Sigmoid colon (tissue), 7 donors: ENCODE measurements around the gene TCP11. TPM values are rescaled to one million over a fixed set of nuclear protein-coding genes. Genes with fewer than 3 reads are reported as not detected.
A peak's percentile ranks its signal among the peaks of the same experiment; 100 is the strongest.

Experiments
- DNase-seq: peaks from one replicate; pipeline ENCODE4 v3.0.0-alpha.2; 2019
- H3K27ac ChIP-seq, 4 donors: fragments of 200-600 bp; sonication (generic); one replicate each; pipeline ENCODE4 v1.5.1; 2016 to 2019; ENCODE audit warnings: mild to moderate bottlenecking in 1 of 4
- H3K27me3 ChIP-seq, 3 donors: fragments of 200-600 bp; sonication (generic); one replicate each; pipeline ENCODE4 v1.5.1; 2019; ENCODE audit warnings: mild to moderate bottlenecking in 1 of 3
- H3K36me3 ChIP-seq, 4 donors: fragments of 200-600 bp; sonication (generic); one replicate each; pipeline ENCODE4 v1.5.1; 2016 to 2019
- H3K4me1 ChIP-seq, 4 donors: fragments of 200-600 bp; sonication (generic); one replicate each; pipeline ENCODE4 v1.5.1; 2017 to 2019
- H3K4me3 ChIP-seq, 4 donors: fragments of 200-600 bp; sonication (generic); one replicate each; pipeline ENCODE4 v1.5.1; 2017 to 2019; ENCODE audit warnings: mild to moderate bottlenecking in 2 of 4, moderate library complexity in 1 of 4
- H3K9me3 ChIP-seq, 4 donors: fragments of 200-600 bp in 3 of 4; sonication (generic) in 3 of 4; one replicate each; pipeline versions ENCODE4 v1.5.1 to v1.6.1; 2013 to 2019
- CTCF ChIP-seq, 4 experiments: fragments of 450-650 bp in 3 of 4; fragments of 200-600 bp in 1 of 4; IDR thresholded peaks; one replicate each; pipeline ENCODE4 v1.5.1; 2016 to 2019; ENCODE audit warnings: antibody characterized with exemption in 4 of 4, mild to moderate bottlenecking in 3 of 4, moderate library complexity in 2 of 4
- EP300 ChIP-seq, 4 donors: sonication (generic); formaldehyde crosslinking; IDR thresholded peaks; one replicate each; pipeline ENCODE4 v1.6.1; 2017; ENCODE audit warnings: antibody characterized with exemption in 4 of 4
- POLR2A ChIP-seq, 2 donors: fragments of 450-650 bp; IDR thresholded peaks; one replicate each; pipeline ENCODE4 v1.6.1; 2016; ENCODE audit warnings: antibody characterized with exemption in 2 of 2, mild to moderate bottlenecking in 2 of 2, moderate library complexity in 2 of 2
- POLR2AphosphoS5 ChIP-seq, 4 donors: sonication (generic); formaldehyde crosslinking; IDR thresholded peaks; one replicate each; pipeline ENCODE4 v1.6.1; 2017; ENCODE audit warnings: antibody characterized with exemption in 4 of 4
- WGBS, 2 donors: extraction: QIAGEN DNeasy Blood & Tissue Kit; methylation state at CpG; one replicate each; pipeline ENCODE4 v1.1.7; 2013; 5-methylcytosine and 5-hydroxymethylcytosine counted together
- intact Hi-C: fragments of 100-400 bp; cut with DNase I; formaldehyde crosslinking; loops from one replicate; pipeline ENCODE4 v1.15.1; 2023
- polyA plus RNA-seq, 3 donors: library from polyadenylated mRNA; stranded (reverse); fragments of 200-250 nt; gene quantifications; one replicate each; pipeline ENCODE4 v1.2.3, GENCODE V29; 2013
- total RNA-seq, 4 donors: library from RNA; depleted of rRNA; stranded (reverse); fragments of >200 nt; gene quantifications; one replicate each; pipeline ENCODE4 v1.1.0, GENCODE V29; 2016
- donor health status: healthy with polysubstance abuse.
- donor health status: Bipolar disorder and iron deficiency.
- donor health status: healthy.

Gene TCP11
- total and polyA plus RNA-seq, 7 donors: 0.66 TPM; not detected in 6

GRCh38 chr6:35076997-35077712 lies 64.0 kb downstream of the TCP11 start:
- intact Hi-C loops: no loop called here
- TF ChIP-seq POLR2A (IDR thresholded peaks at IDR 0.05): no peak
- TF ChIP-seq EP300 (IDR thresholded peaks at IDR 0.05): no peak
- no peak for TF ChIP-seq POLR2AphosphoS5 (IDR thresholded peaks at IDR 0.05)
- TF ChIP-seq CTCF (IDR thresholded peaks at IDR 0.05): no peak
- Histone ChIP-seq H3K4me3 (no peak overlapping the region), H3K9me3 (no peaks in the 10 kb centered on the region), H3K36me3 (peaks cover 27 to 94% (median 63%) of the 10 kb centered on the region in 4 donors), H3K27ac (no peak overlapping the region), H3K27me3 (no peaks in the 10 kb centered on the region), H3K4me1 (peaks cover 0 to 24% (median 16%) of the 10 kb centered on the region in 4 donors)
- 91 to 92% methylated on average over 17 of the region's 17 CpGs for WGBS, 2 donors
- peak; percentile 35 for DNase-seq

- no peaks in the 10 kb centered on the region for H3K27me3 ChIP-seq
- no peak overlapping the region for H3K27ac ChIP-seq
- H3K9me3 ChIP-seq: no peaks in the 10 kb centered on the region
- H3K36me3 ChIP-seq: peaks cover 5 to 86% (median 39%) of the 10 kb centered on the region in 4 donors
- 93 to 94% methylated on average over 20 of the region's 20 CpGs for WGBS, 2 donors
- intact Hi-C loops: no loop called here
- DNase-seq: no peak
- H3K4me1 ChIP-seq: peaks cover 0 to 13% (median 11%) of the 10 kb centered on the region in 4 donors
- no peak overlapping the region for H3K4me3 ChIP-seq
- TF ChIP-seq POLR2A (IDR thresholded peaks at IDR 0.05) (no peak), EP300 (IDR thresholded peaks at IDR 0.05) (no peak), POLR2AphosphoS5 (IDR thresholded peaks at IDR 0.05) (no peak), CTCF (IDR thresholded peaks at IDR 0.05) (no peak)
Measured at GRCh38 chr6:35073766-35074471, 67.2 kb downstream of the TCP11 start.

GRCh38 chr6:35073211-35073610 lies 67.9 kb downstream of the TCP11 start:
- peaks cover 0 to 86% (median 33%) of the 10 kb centered on the region in 4 donors for H3K36me3 ChIP-seq
- peak overlapping the region in 1 of 4 donors; percentile 3 for H3K27ac ChIP-seq
- no peak for DNase-seq
- peaks cover 0 to 18% (median 12%) of the 10 kb centered on the region in 4 donors for H3K4me1 ChIP-seq
- 96 to 97% methylated on average over 10 of the region's 10 CpGs for WGBS, 2 donors
- TF ChIP-seq EP300 (IDR thresholded peaks at IDR 0.05) (no peak), POLR2A (IDR thresholded peaks at IDR 0.05) (no peak), POLR2AphosphoS5 (IDR thresholded peaks at IDR 0.05) (no peak), CTCF (IDR thresholded peaks at IDR 0.05) (no peak)
- no peak overlapping the region for H3K4me3 ChIP-seq
- intact Hi-C loops: no loop called here
- no peaks in the 10 kb centered on the region for H3K9me3 ChIP-seq
- H3K27me3 ChIP-seq: no peaks in the 10 kb centered on the region

GRCh38 chr6:35072698-35073055 lies 68.5 kb downstream of the TCP11 start:
- no peak for DNase-seq
- Histone ChIP-seq H3K4me1 (peaks cover 0 to 22% (median 14%) of the 10 kb centered on the region in 4 donors), H3K27me3 (no peaks in the 10 kb centered on the region), H3K27ac (peak overlapping the region in 2 of 4 donors; percentile 3 to 23), H3K4me3 (no peak overlapping the region), H3K9me3 (no peaks in the 10 kb centered on the region), H3K36me3 (peaks cover 0 to 86% (median 28%) of the 10 kb centered on the region in 4 donors)
- TF ChIP-seq POLR2AphosphoS5 (IDR thresholded peaks at IDR 0.05): no peak
- TF ChIP-seq POLR2A (IDR thresholded peaks at IDR 0.05): no peak
- no peak for TF ChIP-seq EP300 (IDR thresholded peaks at IDR 0.05)
- TF ChIP-seq CTCF (IDR thresholded peaks at IDR 0.05): no peak
- 94 to 95% methylated on average over 9 of the region's 9 CpGs for WGBS, 2 donors
- intact Hi-C loops: no loop called here
